Measurements from ENCODE around the gene OTUB1. TPM values are rescaled to one million over a fixed set of nuclear protein-coding genes. Genes with fewer than 3 reads are reported as not detected.

Gene OTUB1
- total RNA-seq, 1 donor from 2014 or later: 51.1 TPM

- Histone ChIP-seq H3K36me3 (ENCODE audit: control insufficient read depth, insufficient read depth, low read length) (peaks cover 14% of the 10 kb centered on the region), H3K27me3 (ENCODE audit: control insufficient read depth, insufficient read depth, low read length) (no peaks in the 10 kb centered on the region), H3K4me3 (ENCODE audit: low read depth, low read length) (peak overlapping the region; percentile 99)
- no peak for DNase-seq (ENCODE audit: low read depth)
- no peak for TF ChIP-seq CTCF (IDR thresholded peaks at IDR 0.05; ENCODE audit: insufficient read depth, low read length, severe bottlenecking)
- no peak for FAIRE-seq
Observed at GRCh38 chr11:63986932-63987513, 785 bp downstream of the OTUB1 start.

DNA sequence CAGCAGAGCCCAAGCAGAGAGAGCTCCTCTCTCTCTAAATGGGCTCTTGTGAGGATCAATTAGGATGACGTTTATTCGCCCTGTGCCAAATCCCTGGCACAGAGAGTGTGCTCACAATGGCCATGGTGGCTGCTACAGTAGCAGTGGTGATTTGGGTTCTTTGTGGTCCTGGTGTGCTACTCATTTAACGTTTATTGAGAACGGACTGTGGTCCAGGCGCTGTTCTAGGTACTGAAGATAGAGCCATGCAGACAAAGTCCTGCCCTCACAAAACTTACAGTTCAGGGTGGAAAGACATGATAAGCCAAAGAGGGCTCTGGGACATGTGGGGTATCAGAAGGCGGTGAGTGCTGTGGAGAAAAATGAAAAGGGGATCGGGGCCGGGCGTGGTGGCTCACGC is 5.3 kb downstream of the OTUB1 start:
- H3K4me3 ChIP-seq (ENCODE audit: low read depth, low read length): no peak overlapping the region
- H3K36me3 ChIP-seq (ENCODE audit: control insufficient read depth, insufficient read depth, low read length): peaks cover 29% of the 10 kb centered on the region
- TF ChIP-seq CTCF (IDR thresholded peaks at IDR 0.05; ENCODE audit: insufficient read depth, low read length, severe bottlenecking): no peak
- FAIRE-seq: no peak
- H3K27me3 ChIP-seq (ENCODE audit: control insufficient read depth, insufficient read depth, low read length): no peaks in the 10 kb centered on the region
- DNase-seq (ENCODE audit: low read depth): no peak

DNA sequence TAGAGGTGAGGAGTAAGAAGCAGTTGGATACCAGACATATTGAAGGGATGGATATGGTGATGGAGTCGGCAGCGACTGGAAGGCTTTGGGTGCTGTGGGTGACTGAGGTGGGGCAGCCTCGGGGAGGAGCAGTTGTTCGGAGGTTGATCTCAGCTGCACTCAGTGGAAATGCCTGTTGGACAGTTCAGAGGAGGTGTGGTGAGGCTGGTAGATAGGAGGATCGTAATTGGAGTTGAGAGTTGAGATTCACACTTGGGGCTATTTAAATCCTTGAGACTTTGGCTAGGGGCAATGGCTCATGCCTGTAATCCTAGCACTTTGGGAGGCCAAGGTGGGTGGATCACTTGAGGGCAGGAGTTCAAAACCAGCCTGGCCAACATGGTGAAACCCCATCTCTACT is 6.9 kb downstream of the OTUB1 start:
- Histone ChIP-seq H3K27me3 (ENCODE audit: control insufficient read depth, insufficient read depth, low read length) (no peaks in the 10 kb centered on the region), H3K4me3 (ENCODE audit: low read depth, low read length) (no peak overlapping the region), H3K36me3 (ENCODE audit: control insufficient read depth, insufficient read depth, low read length) (peaks cover 41% of the 10 kb centered on the region)
- FAIRE-seq (no peak), DNase-seq (ENCODE audit: low read depth) (no peak)
- no peak for TF ChIP-seq CTCF (IDR thresholded peaks at IDR 0.05; ENCODE audit: insufficient read depth, low read length, severe bottlenecking)

DNA sequence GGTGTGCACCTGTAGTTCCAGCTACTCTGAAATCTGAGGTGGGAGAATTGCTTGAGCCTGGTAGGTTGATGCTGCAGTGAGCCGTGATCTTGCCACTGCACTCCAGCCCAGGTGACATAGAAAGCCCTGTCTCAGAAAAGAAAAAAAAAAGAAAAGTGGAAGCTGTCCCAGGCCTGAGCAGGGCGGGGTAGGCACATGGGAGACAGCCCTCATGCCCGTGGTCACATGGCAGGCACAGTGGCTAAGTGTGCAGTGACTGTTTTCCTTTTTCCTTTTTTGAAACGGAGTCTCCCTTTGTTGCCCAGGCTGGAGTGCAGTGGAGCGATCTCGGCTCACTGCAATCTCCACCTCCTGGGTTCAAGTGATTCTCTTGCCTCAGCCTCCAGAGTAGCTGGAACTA is 7.8 kb downstream of the OTUB1 start:
- FAIRE-seq: no peak

GRCh38 chr11:63996512-63996911 is 10.3 kb downstream of the OTUB1 start:
- no peak overlapping the region for H3K4me3 ChIP-seq (ENCODE audit: low read depth, low read length)
- DNase-seq (ENCODE audit: low read depth): no peak
- H3K27me3 ChIP-seq (ENCODE audit: control insufficient read depth, insufficient read depth, low read length): no peaks in the 10 kb centered on the region
- H3K36me3 ChIP-seq (ENCODE audit: control insufficient read depth, insufficient read depth, low read length): peaks cover 30% of the 10 kb centered on the region
- no peak for TF ChIP-seq CTCF (IDR thresholded peaks at IDR 0.05; ENCODE audit: insufficient read depth, low read length, severe bottlenecking)
- FAIRE-seq: no peak

More for the DNA sequence above, 7.8 kb downstream of the OTUB1 start:
- peaks cover 37% of the 10 kb centered on the region for H3K36me3 ChIP-seq (ENCODE audit: control insufficient read depth, insufficient read depth, low read length)
- no peak overlapping the region for H3K4me3 ChIP-seq (ENCODE audit: low read depth, low read length)
- TF ChIP-seq CTCF (IDR thresholded peaks at IDR 0.05; ENCODE audit: insufficient read depth, low read length, severe bottlenecking): no peak
- no peak for DNase-seq (ENCODE audit: low read depth)
- no peaks in the 10 kb centered on the region for H3K27me3 ChIP-seq (ENCODE audit: control insufficient read depth, insufficient read depth, low read length)

DNA sequence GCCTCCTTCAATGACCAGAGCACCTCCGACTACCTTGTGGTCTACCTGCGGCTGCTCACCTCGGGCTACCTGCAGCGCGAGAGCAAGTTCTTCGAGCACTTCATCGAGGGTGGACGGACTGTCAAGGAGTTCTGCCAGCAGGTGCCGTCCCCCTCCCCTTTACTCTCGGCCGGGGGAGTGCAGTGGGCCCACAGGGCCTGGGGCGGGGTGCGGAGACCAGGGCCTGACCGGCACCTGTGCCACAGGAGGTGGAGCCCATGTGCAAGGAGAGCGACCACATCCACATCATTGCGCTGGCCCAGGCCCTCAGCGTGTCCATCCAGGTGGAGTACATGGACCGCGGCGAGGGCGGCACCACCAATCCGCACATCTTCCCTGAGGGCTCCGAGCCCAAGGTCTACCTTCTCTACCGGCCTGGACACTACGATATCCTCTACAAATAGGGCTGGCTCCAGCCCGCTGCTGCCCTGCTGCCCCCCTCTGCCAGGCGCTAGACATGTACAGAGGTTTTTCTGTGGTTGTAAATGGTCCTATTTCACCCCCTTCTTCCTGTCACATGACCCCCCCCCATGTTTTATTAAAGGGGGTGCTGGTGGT is 11.0 kb downstream of the OTUB1 start:
- peaks cover 27% of the 10 kb centered on the region for H3K36me3 ChIP-seq (ENCODE audit: control insufficient read depth, insufficient read depth, low read length)
- no peak for FAIRE-seq
- H3K4me3 ChIP-seq (ENCODE audit: low read depth, low read length): no peak overlapping the region
- no peaks in the 10 kb centered on the region for H3K27me3 ChIP-seq (ENCODE audit: control insufficient read depth, insufficient read depth, low read length)
- no peak for TF ChIP-seq CTCF (IDR thresholded peaks at IDR 0.05; ENCODE audit: insufficient read depth, low read length, severe bottlenecking)
- no peak for DNase-seq (ENCODE audit: low read depth)
